AG10803 (cell line): ENCODE measurements around the gene HMGA1.

Experiments
- DNase-seq: peaks from one replicate; pipeline ENCODE4 v3.0.0; 2010; ENCODE audit warnings: low read depth
- H3K4me3 ChIP-seq: 2 replicates; pipeline ENCODE4 v1.5.1; 2011; ENCODE audit warnings: mild to moderate bottlenecking, low read length, control low read depth
- CTCF ChIP-seq: conservative IDR thresholded peaks from 2 replicates; pipeline ENCODE4 v1.5.1; 2011; ENCODE audit warnings: mild to moderate bottlenecking, low read length, control low read depth, inconsistent platforms

Gene HMGA1

DNA sequence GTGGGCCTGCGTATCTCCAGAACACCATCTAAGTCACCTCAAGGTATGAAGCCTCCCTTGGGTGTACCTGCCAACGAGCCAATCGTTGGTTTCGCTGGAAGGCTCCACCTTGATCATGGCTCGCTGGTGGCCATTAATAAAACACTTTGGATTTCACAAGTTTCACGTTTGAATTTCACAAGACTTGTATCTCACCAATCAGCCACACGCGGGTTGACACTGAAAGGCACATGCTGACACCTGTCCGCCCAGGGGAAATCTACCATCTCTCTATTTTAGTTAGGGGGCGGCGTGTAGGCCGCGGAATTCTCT, 586 bp upstream of the HMGA1 start:
- no peak for DNase-seq
- peak overlapping the region; percentile 65 for H3K4me3 ChIP-seq
- TF ChIP-seq CTCF = no peak

- H3K4me3 ChIP-seq = peak overlapping the region; percentile 70
- no peak for DNase-seq
- TF ChIP-seq CTCF = no peak
These were observed 646 bp downstream of the HMGA1 start for GRCh38 chr6:34237316-34237721.

DNA sequence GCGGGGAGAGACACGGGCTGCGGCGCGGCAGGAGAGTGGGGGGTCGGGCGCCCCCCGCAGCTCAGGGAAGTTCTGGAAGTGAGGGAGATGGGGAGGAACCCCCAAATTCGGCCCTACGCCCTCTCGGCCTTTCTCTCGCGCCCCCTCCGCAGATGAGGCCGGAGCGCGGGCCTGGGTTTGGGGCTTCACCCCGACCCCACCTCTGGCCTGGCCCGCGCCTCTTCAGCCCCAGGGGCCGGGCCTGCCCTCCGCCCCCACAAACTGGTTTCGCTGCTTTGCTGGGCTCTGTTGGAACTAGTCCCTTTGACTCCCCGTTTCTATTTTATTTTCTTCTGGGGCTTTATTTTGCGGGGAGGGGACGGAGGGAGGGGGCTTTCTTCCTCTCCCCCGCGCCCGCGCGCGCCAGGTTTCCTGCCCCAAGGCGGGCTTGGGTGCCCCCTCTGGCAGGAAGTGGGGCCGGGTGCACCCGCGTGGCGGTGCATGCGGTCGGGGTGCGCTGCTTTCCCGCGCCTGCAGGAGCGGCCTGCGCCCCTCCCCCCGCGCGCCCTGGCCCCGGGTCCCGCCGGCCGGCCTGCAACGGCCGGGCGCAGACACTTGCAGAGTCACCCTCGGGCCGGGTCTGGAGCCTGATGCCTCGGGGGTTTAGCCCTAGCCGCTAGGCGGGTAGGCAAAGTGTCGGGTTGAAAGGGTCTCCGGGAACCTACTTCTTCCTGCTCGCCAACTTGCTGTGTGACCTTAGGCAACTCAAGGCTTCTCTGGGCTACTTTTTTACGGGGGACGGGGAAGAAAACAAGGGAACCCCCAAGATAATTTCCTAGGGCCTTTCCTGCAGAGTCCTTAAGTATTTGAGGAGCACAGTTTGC, 1.3 kb downstream of the HMGA1 start:
- peak; percentile 31 for TF ChIP-seq CTCF

GRCh38 chr6:34238585-34239499, 2.2 kb downstream of the HMGA1 start:
- no peak for DNase-seq
- TF ChIP-seq CTCF = no peak
- peak overlapping the region; percentile 70 for H3K4me3 ChIP-seq

More for the DNA sequence above, 1.3 kb downstream of the HMGA1 start:
- no peak for DNase-seq
- H3K4me3 ChIP-seq = peak overlapping the region; percentile 70

DNA sequence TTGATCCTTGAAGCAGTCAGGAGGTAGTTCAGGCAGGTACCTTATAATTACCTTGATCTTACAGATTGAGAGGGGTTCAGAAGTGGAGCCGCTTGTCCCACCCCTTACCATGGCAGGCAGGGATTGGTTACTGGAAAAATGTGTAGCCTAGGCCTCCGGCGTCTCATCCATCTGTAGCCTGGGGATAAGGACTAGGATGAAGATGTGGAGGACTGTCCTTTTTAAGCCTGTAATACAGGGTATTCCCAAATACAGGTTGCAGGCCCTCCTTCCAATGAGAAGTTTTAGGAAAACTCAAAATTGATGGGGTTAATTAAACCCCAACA, 2.8 kb downstream of the HMGA1 start:
- H3K4me3 ChIP-seq = no peak overlapping the region
- no peak for DNase-seq
- TF ChIP-seq CTCF = no peak

DNA sequence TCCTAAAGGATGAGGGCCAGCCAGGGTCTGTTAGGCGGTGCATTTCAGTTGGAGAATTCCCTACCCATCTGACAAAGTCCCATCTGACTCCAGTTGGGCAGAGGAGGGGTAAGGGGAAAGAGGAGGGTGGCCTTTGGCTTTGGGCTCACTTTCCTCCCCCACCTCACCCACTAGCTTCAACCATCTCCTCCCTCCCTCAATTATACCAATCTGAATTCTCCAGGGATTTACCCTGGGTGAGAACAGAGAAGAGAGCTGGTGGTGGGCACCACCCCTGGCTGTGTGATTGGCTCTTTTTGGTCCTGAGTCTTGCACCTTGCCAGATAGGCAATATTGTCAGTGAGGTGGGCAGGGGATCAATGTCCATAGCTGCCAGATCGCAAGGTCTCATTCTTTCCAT, 3.2 kb downstream of the HMGA1 start:
- no peak overlapping the region for H3K4me3 ChIP-seq
- TF ChIP-seq CTCF = no peak
- no peak for DNase-seq
